ENCODE data around the gene UBE2G1. TPM values are rescaled to one million over a fixed set of nuclear protein-coding genes. Genes with fewer than 3 reads are reported as not detected.
"Not testable (repeated sequence)": the region's sequence is repeated elsewhere in the genome, so short reads cannot be mapped to it uniquely, and the experiment has no call there.

Gene UBE2G1
- total RNA-seq, 1 experiment from 2014 or later, result 79.0 TPM

GRCh38 chr17:4375039-4375748 lies 8.7 kb upstream of the UBE2G1 start:
- no peak for DNase-seq (ENCODE audit: low spot score)

GRCh38 chr17:4369557-4370230 lies 3.2 kb upstream of the UBE2G1 start:
- no peak for DNase-seq (ENCODE audit: low spot score)

- no peak for DNase-seq (ENCODE audit: low spot score)
These were observed 1.9 kb upstream of the UBE2G1 start for GRCh38 chr17:4368341-4368740.

- not testable (repeated sequence) for DNase-seq (ENCODE audit: low spot score)
These were observed 702 bp upstream of the UBE2G1 start for GRCh38 chr17:4367177-4367576.

GRCh38 chr17:4365628-4366326 lies 698 bp downstream of the UBE2G1 start:
- DNase-seq (ENCODE audit: low spot score), result peak; percentile 7

- peak; percentile 89 for DNase-seq (ENCODE audit: low spot score)
These were observed 1.3 kb downstream of the UBE2G1 start for GRCh38 chr17:4365103-4365627.

- no peak for DNase-seq (ENCODE audit: low spot score)
These were observed 1.8 kb downstream of the UBE2G1 start for GRCh38 chr17:4364622-4365041.

- DNase-seq (ENCODE audit: low spot score), result no peak
These were observed 4.3 kb downstream of the UBE2G1 start for GRCh38 chr17:4362141-4362540.

- DNase-seq (ENCODE audit: low spot score), result no peak
These were observed 8.3 kb downstream of the UBE2G1 start for GRCh38 chr17:4358154-4358553.

GRCh38 chr17:4357671-4358070 lies 8.8 kb downstream of the UBE2G1 start:
- DNase-seq (ENCODE audit: low spot score), result no peak

- no peak for DNase-seq (ENCODE audit: low spot score)
These were observed 9.3 kb downstream of the UBE2G1 start for GRCh38 chr17:4357030-4357628.

GRCh38 chr17:4354862-4355514 lies 11.5 kb downstream of the UBE2G1 start:
- DNase-seq (ENCODE audit: low spot score), result no peak

GRCh38 chr17:4354206-4354605 lies 12.3 kb downstream of the UBE2G1 start:
- DNase-seq (ENCODE audit: low spot score), result no peak

GRCh38 chr17:4350214-4350613 lies 16.3 kb downstream of the UBE2G1 start:
- DNase-seq (ENCODE audit: low spot score), result not testable (repeated sequence)

GRCh38 chr17:4345581-4346252 lies 20.8 kb downstream of the UBE2G1 start:
- DNase-seq (ENCODE audit: low spot score), result no peak

- no peak for DNase-seq (ENCODE audit: low spot score)
These were observed 21.5 kb downstream of the UBE2G1 start for GRCh38 chr17:4344926-4345325.

- DNase-seq (ENCODE audit: low spot score), result no peak
These were observed 23.9 kb downstream of the UBE2G1 start for GRCh38 chr17:4342535-4342934.

- DNase-seq (ENCODE audit: low spot score), result no peak
These were observed 24.9 kb downstream of the UBE2G1 start for GRCh38 chr17:4341616-4341977.

- no peak for DNase-seq (ENCODE audit: low spot score)
These were observed 25.4 kb downstream of the UBE2G1 start for GRCh38 chr17:4340914-4341615.

GRCh38 chr17:4334776-4335584 lies 31.5 kb downstream of the UBE2G1 start:
- DNase-seq (ENCODE audit: low spot score), result no peak

Data from A172 (cell line).